Breast epithelium (tissue), 3 donors: ENCODE data around the gene MAPKAPK2.

ENCODE experiments used
- CTCF ChIP-seq, 3 donors: fragments of 450-650 bp; IDR thresholded peaks; one replicate each; pipeline ENCODE4 v1.5.1; 2016 to 2017; ENCODE audit warnings: antibody characterized with exemption in 3 of 3, mild to moderate bottlenecking in 3 of 3, moderate library complexity in 3 of 3
- POLR2AphosphoS5 ChIP-seq, 3 donors: sonication (generic); formaldehyde crosslinking; IDR thresholded peaks; one replicate each; pipeline ENCODE4 v1.6.1; 2017; ENCODE audit warnings: antibody characterized with exemption in 3 of 3

- TF ChIP-seq CTCF (IDR thresholded peaks at IDR 0.05) (no peak), POLR2AphosphoS5 (IDR thresholded peaks at IDR 0.05) (no peak)
Observed at GRCh38 chr1:206709322-206709721, 24.6 kb downstream of the MAPKAPK2 start.
